SK-N-SH (cell line): Measurements from ENCODE around the gene BORCS5. TPM values are rescaled to one million over a fixed set of nuclear protein-coding genes. Genes with fewer than 3 reads are reported as not detected.

ENCODE experiments used
- CTCF ChIA-PET: fragments of 300-600, 350-600 bp; formaldehyde crosslinking; extraction: SDS; loops from one replicate; lab custom pipeline; 2021; lab: Yijun Ruan, JAX
- POLR2A ChIA-PET: fragments of 350-600 bp; sonication (Branson Sonifier 250); formaldehyde crosslinking; extraction: SDS; loops from one replicate; lab custom pipeline; 2020; ENCODE audit warnings: antibody characterized with exemption, inconsistent platforms; lab: Yijun Ruan, JAX
- DNase-seq: peaks from one replicate; pipeline ENCODE4 v3.0.0; 2012
- H2AFZ ChIP-seq: fragments of 200-600 bp; sonication (generic); 2 replicates; pipeline ENCODE4 v1.8.1; 2016; ENCODE audit warnings: antibody characterized with exemption, mild to moderate bottlenecking, low read depth
- H3F3A ChIP-seq: fragments of 200-600 bp; sonication (generic); replicated peaks from 2 replicates; pipeline ENCODE3; 2016; ENCODE audit warnings: antibody characterized with exemption, mild to moderate bottlenecking; ENCODE audit not compliant: insufficient read depth
- H3K27ac ChIP-seq, 2 experiments: fragments of 200-500 bp in 1 of 2; fragments of 200-600 bp in 1 of 2; sonication (Bioruptor generic) in 1 of 2; sonication (generic), shearing (Covaris generic) in 1 of 2; 2 replicates each; pipeline versions ENCODE4 v1.5.1 to v1.6.1; 2014 to 2016; ENCODE audit warnings: low read depth in 2 of 2, inconsistent platforms in 1 of 2, low read length in 1 of 2, mild to moderate bottlenecking in 1 of 2, mixed read lengths in 1 of 2
- H3K27me3 ChIP-seq: fragments of 200-600 bp; sonication (generic), shearing (Covaris generic); 2 replicates; pipeline ENCODE4 v1.6.1; 2016; ENCODE audit warnings: mixed run types; ENCODE audit not compliant: insufficient read depth
- H3K36me3 ChIP-seq, 2 experiments: fragments of 200-500 bp in 1 of 2; fragments of 200-600 bp in 1 of 2; sonication (Bioruptor generic) in 1 of 2; sonication (generic) in 1 of 2; replicated peaks in 1 of 2; 2 replicates each; pipeline versions ENCODE3 to v1.5.1; 2014 to 2016; ENCODE audit warnings: low read length in 1 of 2, mild to moderate bottlenecking in 1 of 2; ENCODE audit not compliant: insufficient read depth in 2 of 2, control insufficient read depth in 1 of 2
- H3K4me1 ChIP-seq, 2 experiments: fragments of 200-500 bp in 1 of 2; fragments of 200-600 bp in 1 of 2; sonication (Bioruptor generic) in 1 of 2; sonication (generic), shearing (Covaris generic) in 1 of 2; 2 replicates each; pipeline versions ENCODE4 v1.5.1 to v1.6.1; 2014 to 2016; ENCODE audit warnings: low read depth in 1 of 2, low read length in 1 of 2, mixed run types in 1 of 2; ENCODE audit not compliant: insufficient read depth in 2 of 2, control insufficient read depth in 1 of 2
- H3K4me2 ChIP-seq: fragments of 200-600 bp; sonication (generic), shearing (Covaris generic); 2 replicates; pipeline ENCODE4 v1.6.1; 2017; ENCODE audit warnings: mixed run types
- H3K4me3 ChIP-seq, 2 experiments: fragments of 200-500 bp in 1 of 2; fragments of 200-600 bp in 1 of 2; sonication (Bioruptor generic) in 1 of 2; sonication (generic), shearing (Covaris generic) in 1 of 2; 2 replicates each; pipeline versions ENCODE4 v1.5.1 to v1.8.1; 2014 to 2016; ENCODE audit warnings: low read depth in 2 of 2, inconsistent platforms in 1 of 2, low read length in 1 of 2, mild to moderate bottlenecking in 1 of 2, mixed read lengths in 1 of 2, moderate library complexity in 1 of 2
- H3K79me2 ChIP-seq: fragments of 200-600 bp; sonication (generic); 2 replicates; pipeline ENCODE4 v1.8.1; 2017; ENCODE audit warnings: mild to moderate bottlenecking; ENCODE audit not compliant: insufficient read depth
- H3K9ac ChIP-seq: fragments of 200-600 bp; sonication (generic); 2 replicates; pipeline ENCODE4 v1.6.1; 2017; ENCODE audit warnings: mixed run types
- H3K9me2 ChIP-seq: fragments of 200-600 bp; sonication (generic); 2 replicates; pipeline ENCODE4 v1.6.1; 2017; ENCODE audit warnings: mixed run types
- H3K9me3 ChIP-seq: fragments of 200-600 bp; sonication (generic); 2 replicates; pipeline ENCODE4 v1.6.1; 2017; ENCODE audit warnings: mixed run types, mild to moderate bottlenecking, moderate library complexity
- H4K20me1 ChIP-seq: fragments of 200-600 bp; sonication (generic); 2 replicates; pipeline ENCODE4 v1.6.1; 2017; ENCODE audit warnings: mild to moderate bottlenecking, mixed run types; ENCODE audit not compliant: insufficient read depth
- CHD2 ChIP-seq: fragments of 150-350 bp; IDR thresholded peaks from 2 replicates; pipeline ENCODE4 v1.6.1; 2018; ENCODE audit warnings: low read length; ENCODE audit not compliant: partially characterized antibody
- EP300 ChIP-seq, 2 experiments: IDR thresholded peaks; 2 replicates each; pipeline versions ENCODE4 v1.4.0 to v1.6.1; 2012; ENCODE audit warnings: borderline replicate concordance in 1 of 2, low read depth in 1 of 2, low read length in 1 of 2
- FOSL2 ChIP-seq: IDR thresholded peaks from 2 replicates; pipeline ENCODE4 v1.4.0; 2012; ENCODE audit warnings: low read depth, mild to moderate bottlenecking, moderate library complexity, borderline replicate concordance
- FOXJ3 ChIP-seq: sonication (generic); formaldehyde crosslinking; IDR thresholded peaks from 2 replicates; pipeline ENCODE4 v1.5.1; 2020; ENCODE audit warnings: mild to moderate bottlenecking, missing genetic modification reagents
- FOXM1 ChIP-seq: IDR thresholded peaks from 2 replicates; pipeline ENCODE4 v1.4.0; 2012; ENCODE audit warnings: low read depth, mild to moderate bottlenecking
- GABPA ChIP-seq: IDR thresholded peaks from 2 replicates; pipeline ENCODE4 v1.4.0; 2012; ENCODE audit warnings: low read depth, mild to moderate bottlenecking
- JUND ChIP-seq: IDR thresholded peaks from 2 replicates; pipeline ENCODE4 v1.4.0; 2012
- MXI1 ChIP-seq: IDR thresholded peaks from 2 replicates; pipeline ENCODE4 v1.6.1; 2012; ENCODE audit warnings: mild to moderate bottlenecking, low read depth, low read length, improper control_type of control experiment
- NFIC ChIP-seq: IDR thresholded peaks from 2 replicates; pipeline ENCODE4 v1.4.0; 2012; ENCODE audit warnings: borderline replicate concordance
- NRF1 ChIP-seq: IDR thresholded peaks from 2 replicates; pipeline ENCODE4 v1.6.1; 2012; ENCODE audit warnings: low read depth, mild to moderate bottlenecking, low read length
- POLR2AphosphoS5 ChIP-seq: IDR thresholded peaks from 2 replicates; pipeline ENCODE4 v1.6.1; 2012; ENCODE audit warnings: low read depth, low read length
- RAD21 ChIP-seq: IDR thresholded peaks from 2 replicates; pipeline ENCODE4 v1.6.1; 2012; ENCODE audit warnings: mild to moderate bottlenecking, low read length
- RXRA ChIP-seq: IDR thresholded peaks from 2 replicates; pipeline ENCODE4 v1.4.0; 2012; ENCODE audit warnings: low read depth, mild to moderate bottlenecking, borderline replicate concordance
- SMC3 ChIP-seq: IDR thresholded peaks from 2 replicates; pipeline ENCODE4 v1.6.1; 2012; ENCODE audit warnings: low read depth, low read length, improper control_type of control experiment
- TCF12 ChIP-seq: IDR thresholded peaks from 2 replicates; pipeline ENCODE4 v1.4.0; 2012
- TEAD4 ChIP-seq: IDR thresholded peaks from 2 replicates; pipeline ENCODE4 v1.4.0; 2012; ENCODE audit warnings: mild to moderate bottlenecking, borderline replicate concordance; ENCODE audit not compliant: insufficient read depth
- YY1 ChIP-seq: IDR thresholded peaks from 2 replicates; pipeline ENCODE4 v1.4.0; 2012; ENCODE audit warnings: low read depth, mild to moderate bottlenecking
- WGBS: methylation state at CpG from one replicate; pipeline ENCODE4 v1.1.6; 2017; ENCODE audit warnings: low lambda C conversion rate; 5-methylcytosine and 5-hydroxymethylcytosine counted together
- polyA plus RNA-seq, 3 experiments: library from polyadenylated mRNA; depleted of rRNA; stranded (reverse); fragments of >200 nt; gene quantifications; 2 replicates each; pipeline ENCODE4 v1.2.3, GENCODE V29; 2012
- TF ChIP-seq, protein P1 (sequence below): IDR thresholded peaks from 2 replicates; pipeline ENCODE4; 2012
- TF ChIP-seq, protein P2 (sequence below): fragments of 150-350 bp; IDR thresholded peaks from 2 replicates; pipeline ENCODE4 v1.6.1; 2016; ENCODE audit warnings: mild to moderate bottlenecking, low read depth, low read length
- TF ChIP-seq, protein P3 (sequence below): IDR thresholded peaks from 2 replicates; pipeline ENCODE4 v1.6.1; 2012; ENCODE audit warnings: mild to moderate bottlenecking, low read depth, low read length, moderate library complexity
- TF ChIP-seq, protein P4 (sequence below): IDR thresholded peaks from 2 replicates; pipeline ENCODE4 v1.4.0; 2012; ENCODE audit warnings: low read depth, borderline replicate concordance
- TF ChIP-seq, protein P5 (sequence below): fragments of 150-350 bp; IDR thresholded peaks from 2 replicates; pipeline ENCODE4 v1.6.1; 2017; ENCODE audit warnings: antibody characterized with exemption, low read length, low read depth, borderline replicate concordance
- TF ChIP-seq, protein P6 (sequence below): IDR thresholded peaks from 2 replicates; pipeline ENCODE4 v1.4.0; 2012; ENCODE audit warnings: low read depth

The BORCS5 gene
- polyA plus RNA-seq, 1 of the 3 experiments (the other 2 are of a cell fraction) = 16.3 TPM

DNA sequence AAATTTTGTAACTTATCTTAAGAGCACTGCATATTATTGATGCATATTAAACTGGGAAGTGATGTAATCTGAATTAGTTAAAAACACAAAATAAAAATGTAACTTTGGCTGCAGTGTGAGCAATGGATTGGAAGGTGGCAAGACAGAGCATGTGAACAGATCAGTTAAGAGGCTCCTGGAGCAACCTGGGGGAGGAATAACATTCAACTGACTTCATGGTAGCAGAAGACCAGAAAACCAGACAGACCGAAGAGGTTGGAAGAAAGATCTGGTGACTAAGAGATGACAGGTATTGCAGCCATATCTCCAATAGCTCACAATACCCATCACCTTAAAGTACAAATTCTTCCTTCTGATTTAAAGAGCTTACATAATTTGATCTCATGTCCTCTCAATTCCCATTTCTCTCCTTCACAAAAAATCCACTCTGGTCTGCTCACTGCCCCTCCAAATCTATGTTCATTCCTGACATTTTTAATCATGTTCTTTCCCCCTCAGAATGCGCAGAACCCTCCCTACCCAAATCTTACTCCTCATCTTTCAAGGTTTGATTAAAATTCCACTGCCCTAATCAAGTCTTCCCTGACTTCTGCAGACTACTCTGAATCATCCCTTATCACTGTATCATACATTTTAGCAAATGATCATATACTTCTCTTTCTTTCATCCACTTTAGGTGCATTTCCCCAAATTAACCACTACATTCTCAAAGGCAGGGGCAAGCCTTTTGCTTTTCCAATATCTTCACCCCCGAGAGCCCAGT lies 154.3 kb downstream of the BORCS5 start:
- no peak for TF ChIP-seq RAD21
- no peak for TF ChIP-seq FOXM1
- no peak for TF ChIP-seq POLR2AphosphoS5
- TF ChIP-seq TEAD4 = peak; percentile 78
- peak in 1 of 2 experiments; percentile 72; a peak in 2 of 4 replicates for TF ChIP-seq EP300 (IDR thresholded peaks at IDR 0.05; ENCODE audit: borderline replicate concordance in 1 of 2, low read depth in 1 of 2, low read length in 1 of 2)
- TF ChIP-seq, protein P1, sequence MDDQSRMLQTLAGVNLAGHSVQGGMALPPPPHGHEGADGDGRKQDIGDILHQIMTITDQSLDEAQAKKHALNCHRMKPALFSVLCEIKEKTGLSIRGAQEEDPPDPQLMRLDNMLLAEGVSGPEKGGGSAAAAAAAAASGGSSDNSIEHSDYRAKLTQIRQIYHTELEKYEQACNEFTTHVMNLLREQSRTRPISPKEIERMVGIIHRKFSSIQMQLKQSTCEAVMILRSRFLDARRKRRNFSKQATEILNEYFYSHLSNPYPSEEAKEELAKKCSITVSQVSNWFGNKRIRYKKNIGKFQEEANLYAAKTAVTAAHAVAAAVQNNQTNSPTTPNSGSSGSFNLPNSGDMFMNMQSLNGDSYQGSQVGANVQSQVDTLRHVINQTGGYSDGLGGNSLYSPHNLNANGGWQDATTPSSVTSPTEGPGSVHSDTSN = peak; percentile 63
- TF ChIP-seq, protein P2, sequence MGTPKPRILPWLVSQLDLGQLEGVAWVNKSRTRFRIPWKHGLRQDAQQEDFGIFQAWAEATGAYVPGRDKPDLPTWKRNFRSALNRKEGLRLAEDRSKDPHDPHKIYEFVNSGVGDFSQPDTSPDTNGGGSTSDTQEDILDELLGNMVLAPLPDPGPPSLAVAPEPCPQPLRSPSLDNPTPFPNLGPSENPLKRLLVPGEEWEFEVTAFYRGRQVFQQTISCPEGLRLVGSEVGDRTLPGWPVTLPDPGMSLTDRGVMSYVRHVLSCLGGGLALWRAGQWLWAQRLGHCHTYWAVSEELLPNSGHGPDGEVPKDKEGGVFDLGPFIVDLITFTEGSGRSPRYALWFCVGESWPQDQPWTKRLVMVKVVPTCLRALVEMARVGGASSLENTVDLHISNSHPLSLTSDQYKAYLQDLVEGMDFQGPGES = no peak
- TF ChIP-seq SMC3 = 0 out of 2 replicates have a peak, but pooled peaks have one; percentile 3
- no peak for TF ChIP-seq MXI1
- peak; percentile 72 for TF ChIP-seq JUND
- TF ChIP-seq NFIC = peak; percentile 21; the same call in 1 of the 2 replicates
- no peak for TF ChIP-seq NRF1
- TF ChIP-seq, protein P3, sequence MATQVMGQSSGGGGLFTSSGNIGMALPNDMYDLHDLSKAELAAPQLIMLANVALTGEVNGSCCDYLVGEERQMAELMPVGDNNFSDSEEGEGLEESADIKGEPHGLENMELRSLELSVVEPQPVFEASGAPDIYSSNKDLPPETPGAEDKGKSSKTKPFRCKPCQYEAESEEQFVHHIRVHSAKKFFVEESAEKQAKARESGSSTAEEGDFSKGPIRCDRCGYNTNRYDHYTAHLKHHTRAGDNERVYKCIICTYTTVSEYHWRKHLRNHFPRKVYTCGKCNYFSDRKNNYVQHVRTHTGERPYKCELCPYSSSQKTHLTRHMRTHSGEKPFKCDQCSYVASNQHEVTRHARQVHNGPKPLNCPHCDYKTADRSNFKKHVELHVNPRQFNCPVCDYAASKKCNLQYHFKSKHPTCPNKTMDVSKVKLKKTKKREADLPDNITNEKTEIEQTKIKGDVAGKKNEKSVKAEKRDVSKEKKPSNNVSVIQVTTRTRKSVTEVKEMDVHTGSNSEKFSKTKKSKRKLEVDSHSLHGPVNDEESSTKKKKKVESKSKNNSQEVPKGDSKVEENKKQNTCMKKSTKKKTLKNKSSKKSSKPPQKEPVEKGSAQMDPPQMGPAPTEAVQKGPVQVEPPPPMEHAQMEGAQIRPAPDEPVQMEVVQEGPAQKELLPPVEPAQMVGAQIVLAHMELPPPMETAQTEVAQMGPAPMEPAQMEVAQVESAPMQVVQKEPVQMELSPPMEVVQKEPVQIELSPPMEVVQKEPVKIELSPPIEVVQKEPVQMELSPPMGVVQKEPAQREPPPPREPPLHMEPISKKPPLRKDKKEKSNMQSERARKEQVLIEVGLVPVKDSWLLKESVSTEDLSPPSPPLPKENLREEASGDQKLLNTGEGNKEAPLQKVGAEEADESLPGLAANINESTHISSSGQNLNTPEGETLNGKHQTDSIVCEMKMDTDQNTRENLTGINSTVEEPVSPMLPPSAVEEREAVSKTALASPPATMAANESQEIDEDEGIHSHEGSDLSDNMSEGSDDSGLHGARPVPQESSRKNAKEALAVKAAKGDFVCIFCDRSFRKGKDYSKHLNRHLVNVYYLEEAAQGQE = no peak
- TF ChIP-seq, protein P4, sequence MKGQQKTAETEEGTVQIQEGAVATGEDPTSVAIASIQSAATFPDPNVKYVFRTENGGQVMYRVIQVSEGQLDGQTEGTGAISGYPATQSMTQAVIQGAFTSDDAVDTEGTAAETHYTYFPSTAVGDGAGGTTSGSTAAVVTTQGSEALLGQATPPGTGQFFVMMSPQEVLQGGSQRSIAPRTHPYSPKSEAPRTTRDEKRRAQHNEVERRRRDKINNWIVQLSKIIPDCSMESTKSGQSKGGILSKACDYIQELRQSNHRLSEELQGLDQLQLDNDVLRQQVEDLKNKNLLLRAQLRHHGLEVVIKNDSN = no peak
- TF ChIP-seq FOXJ3 (CRISPR knock-in tag) = no peak
- no peak for TF ChIP-seq YY1
- TF ChIP-seq TCF12 = peak; percentile 79
- TF ChIP-seq, protein P5, sequence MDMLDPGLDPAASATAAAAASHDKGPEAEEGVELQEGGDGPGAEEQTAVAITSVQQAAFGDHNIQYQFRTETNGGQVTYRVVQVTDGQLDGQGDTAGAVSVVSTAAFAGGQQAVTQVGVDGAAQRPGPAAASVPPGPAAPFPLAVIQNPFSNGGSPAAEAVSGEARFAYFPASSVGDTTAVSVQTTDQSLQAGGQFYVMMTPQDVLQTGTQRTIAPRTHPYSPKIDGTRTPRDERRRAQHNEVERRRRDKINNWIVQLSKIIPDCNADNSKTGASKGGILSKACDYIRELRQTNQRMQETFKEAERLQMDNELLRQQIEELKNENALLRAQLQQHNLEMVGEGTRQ = no peak
- TF ChIP-seq CHD2 = no peak
- peak; percentile 64 for TF ChIP-seq FOSL2
- no peak for TF ChIP-seq GABPA
- no peak for TF ChIP-seq RXRA
- TF ChIP-seq, protein P6, sequence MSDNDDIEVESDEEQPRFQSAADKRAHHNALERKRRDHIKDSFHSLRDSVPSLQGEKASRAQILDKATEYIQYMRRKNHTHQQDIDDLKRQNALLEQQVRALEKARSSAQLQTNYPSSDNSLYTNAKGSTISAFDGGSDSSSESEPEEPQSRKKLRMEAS = no peak

More for the DNA sequence above, 154.3 kb downstream of the BORCS5 start:
- H4K20me1 ChIP-seq = no peaks in the 10 kb centered on the region
- peaks cover 64% of the 10 kb centered on the region for H3K79me2 ChIP-seq
- peak overlapping the region; percentile 98 to 99 for H3K27ac ChIP-seq
- peak overlapping the region; percentile 78 for H3K4me2 ChIP-seq
- H3K36me3 ChIP-seq = peaks cover 3 to 4% of the 10 kb centered on the region in 2 experiments
- peaks cover 63% of the 10 kb centered on the region for H3F3A ChIP-seq
- peak overlapping the region in 1 of 2 experiments; percentile 25; a peak in 2 of 4 replicates for H3K4me3 ChIP-seq
- peaks cover 62 to 63% of the 10 kb centered on the region in 2 experiments for H3K4me1 ChIP-seq
- no peaks in the 10 kb centered on the region for H3K9me2 ChIP-seq
- 18% methylated on average over 3 of the region's 3 CpGs for WGBS
- no peaks in the 10 kb centered on the region for H3K9me3 ChIP-seq
- peak overlapping the region; percentile 61; the same call in 1 of the 2 replicates for H3K9ac ChIP-seq
- no peak for DNase-seq
- POLR2A ChIA-PET = interaction anchor here (0.6 to 1.2 kb wide), 4 partner anchors 12 to 205 kb away, joined by 3 read pairs; no protein-coding TSS in a partner anchor
- no peak overlapping the region for H2AFZ ChIP-seq
- H3K27me3 ChIP-seq = no peaks in the 10 kb centered on the region
- CTCF ChIA-PET = interaction anchor here (1.1 to 1.4 kb wide), 2 partner anchors 135 to 145 kb away, joined by 3 to 6 read pairs; no protein-coding TSS in a partner anchor
